Stimulated activated CD8-positive, alpha-beta memory T cell treated with anti-CD3 and anti-CD28 coated beads, Interleukin-4, amount 100 ng/mL, for 24 hours (primary cell): ENCODE results near the gene TNS1.
"Not testable (repeated sequence)": the region's sequence is repeated elsewhere in the genome, so short reads cannot be mapped to it uniquely, and the experiment has no call there.

Experiments used
- DNase-seq: peaks from one replicate; pipeline ENCODE4 v3.0.0-alpha.2; 2020; ENCODE audit warnings: low read depth

TNS1 gene

DNA sequence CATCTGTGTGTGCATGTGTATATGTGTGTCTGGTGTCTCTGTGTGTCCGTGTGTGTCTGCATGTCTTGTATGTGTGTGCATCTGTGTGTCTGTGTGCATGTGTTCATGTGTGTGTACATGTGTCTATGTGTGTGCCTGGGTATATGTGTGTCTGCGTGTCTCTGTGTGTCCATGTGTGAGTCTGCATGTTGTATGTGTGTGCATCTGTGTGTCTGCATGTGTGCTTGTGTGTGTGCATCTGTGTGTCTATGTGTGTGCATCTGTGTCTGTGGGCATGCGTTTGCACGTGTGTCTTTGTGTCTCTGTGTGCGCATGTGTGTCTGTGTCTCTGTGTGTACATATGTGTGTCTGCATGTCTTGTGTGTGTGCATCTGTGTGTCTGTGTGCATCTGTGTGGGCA is 207.7 kb downstream of the TNS1 start:
- DNase-seq = no peak

- no peak for DNase-seq
Measured at GRCh38 chr2:217794133-217794986, 208.4 kb downstream of the TNS1 start.

DNA sequence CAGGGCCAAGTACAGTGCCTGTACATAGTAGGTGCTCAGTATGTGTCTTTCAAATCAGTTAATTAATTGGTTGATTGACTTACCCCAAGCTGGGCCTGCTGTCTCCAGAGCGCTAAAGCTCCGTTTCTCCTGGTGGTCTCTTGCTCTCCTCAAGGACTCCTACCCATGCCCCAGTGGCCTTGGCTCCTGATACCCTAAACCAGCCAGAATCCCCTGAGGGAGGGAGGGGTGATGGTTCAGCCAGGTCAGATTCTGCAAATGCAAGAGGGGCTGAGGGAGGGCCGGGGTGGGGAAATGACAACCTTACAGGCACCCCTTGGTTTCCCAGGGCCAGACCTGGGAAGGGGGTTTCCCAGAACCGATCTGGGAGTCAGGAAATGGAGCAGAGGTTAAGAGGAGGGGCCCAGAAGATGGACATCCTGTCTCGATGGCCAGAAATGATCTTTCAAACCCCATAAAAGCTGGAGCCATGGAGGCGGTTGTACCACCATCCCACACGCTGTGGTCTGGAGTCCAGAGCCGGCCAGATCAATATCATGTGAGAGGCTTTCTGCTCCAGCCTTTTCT is 209.1 kb downstream of the TNS1 start:
- no peak for DNase-seq

DNA sequence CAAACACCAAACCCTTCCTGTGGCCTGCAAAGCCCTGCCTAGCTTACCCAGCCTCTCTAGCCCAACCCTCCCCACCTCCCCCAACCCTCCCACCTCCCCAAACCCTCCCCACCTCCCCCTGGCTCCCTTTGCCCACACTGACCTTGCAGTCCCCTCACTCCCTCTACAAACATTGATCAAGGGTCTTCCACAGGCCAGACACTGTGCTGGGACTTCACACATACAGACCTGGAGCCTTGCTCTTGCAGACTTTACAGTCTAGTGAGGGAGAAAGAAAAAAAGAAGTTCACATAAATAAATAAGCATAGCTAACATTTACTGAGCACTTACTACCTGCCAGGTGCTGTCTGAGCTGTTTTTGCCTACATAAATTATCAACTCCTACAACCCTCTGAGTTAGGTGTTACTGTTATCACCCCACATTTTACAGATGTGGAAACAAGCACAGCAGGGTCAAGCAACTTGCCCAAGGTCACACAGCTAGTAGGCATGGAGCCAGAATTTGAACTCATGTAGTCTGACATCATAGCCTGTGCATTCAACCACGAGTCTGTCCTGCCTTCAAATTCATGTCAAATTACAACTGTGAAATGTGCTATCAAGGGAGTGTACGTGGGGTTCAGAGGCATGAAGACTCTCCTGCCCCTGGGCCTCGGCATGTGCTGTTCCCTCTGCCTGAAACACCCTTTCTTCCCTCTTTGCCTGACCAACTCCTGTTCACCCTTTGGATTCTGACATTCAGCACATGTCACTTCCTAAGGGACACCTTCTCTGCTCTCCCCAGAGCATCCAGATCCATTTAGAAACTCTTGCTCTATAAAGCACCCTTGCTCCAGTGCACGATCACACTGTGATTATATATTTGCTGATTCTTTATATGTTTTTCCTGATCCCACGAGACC is 209.9 kb downstream of the TNS1 start:
- no peak for DNase-seq

DNA sequence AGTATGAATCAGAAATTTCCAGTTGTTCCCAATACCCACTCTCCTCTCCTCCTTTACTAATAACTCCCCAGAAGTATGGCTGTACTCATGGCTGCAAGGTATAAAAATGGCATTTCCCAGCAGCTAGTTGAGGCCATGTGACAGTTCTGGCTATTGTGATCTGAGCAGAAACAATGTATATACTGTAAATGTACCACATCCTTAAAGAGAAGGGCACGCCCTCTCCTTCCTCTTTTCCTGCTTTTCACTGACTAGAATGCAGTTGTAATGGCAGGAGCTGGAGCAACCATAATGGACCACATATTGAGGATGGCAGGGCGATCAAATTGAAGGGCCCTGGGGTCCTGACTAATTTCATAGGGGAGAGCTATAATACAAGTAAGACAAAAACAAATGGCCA is 211.2 kb downstream of the TNS1 start:
- DNase-seq = no peak

DNA sequence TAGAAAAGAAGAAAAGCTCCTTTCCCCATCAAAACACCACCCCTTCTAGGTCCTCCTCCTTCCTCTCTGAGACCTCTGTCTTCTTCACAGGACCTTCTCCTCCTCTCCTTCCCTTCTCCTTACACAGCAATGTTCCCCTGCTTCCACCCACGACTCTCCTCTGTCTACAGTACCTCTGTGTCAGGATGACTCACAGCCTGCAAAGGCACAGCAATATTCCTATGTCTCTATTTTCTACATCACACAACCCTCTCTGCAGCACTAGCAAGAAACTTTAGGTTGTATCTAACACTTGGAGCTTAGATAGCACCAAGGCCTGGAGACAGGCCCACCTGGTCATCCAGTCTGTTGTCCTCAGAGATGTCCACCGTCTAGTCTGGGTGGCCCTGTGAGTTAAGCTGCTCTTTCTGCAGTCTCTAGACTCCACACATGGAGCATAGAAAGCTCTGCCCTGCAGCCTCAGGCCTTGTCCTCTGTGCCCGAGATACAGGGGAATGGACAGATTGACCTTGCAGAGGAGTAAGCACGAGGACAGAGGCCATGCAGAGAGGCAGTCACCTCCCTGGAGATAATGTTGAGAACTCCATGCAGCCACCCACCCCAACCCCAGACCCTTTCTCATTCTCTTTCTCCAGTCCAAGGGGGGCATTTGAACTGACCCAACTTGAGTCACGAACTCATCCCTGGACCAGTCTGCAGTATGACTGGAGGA is 212.0 kb downstream of the TNS1 start:
- DNase-seq = no peak

- DNase-seq = no peak
Measured at GRCh38 chr2:217790195-217790594, 212.6 kb downstream of the TNS1 start.

DNA sequence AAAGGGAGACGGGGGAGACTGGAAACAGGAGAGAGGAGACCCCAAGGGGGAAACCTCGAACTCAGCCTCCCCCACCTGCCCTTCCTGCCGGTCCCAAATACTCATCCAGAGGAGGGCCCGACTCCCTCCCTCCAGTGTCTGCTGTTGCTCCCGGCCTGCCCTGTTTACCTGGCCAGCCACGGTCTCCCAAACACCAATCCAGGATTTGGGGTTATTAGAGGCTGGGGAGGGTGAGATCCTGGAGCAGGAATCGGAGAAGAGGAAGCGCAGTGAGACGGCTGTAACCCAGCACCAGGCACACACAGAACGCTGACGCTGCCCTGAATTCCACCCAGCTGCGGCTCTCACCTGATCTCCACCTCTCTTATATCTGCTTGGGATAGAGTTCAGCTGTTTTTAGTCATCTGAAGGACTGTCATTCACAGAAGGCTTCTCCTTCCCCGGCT is 213.0 kb downstream of the TNS1 start:
- no peak for DNase-seq

DNA sequence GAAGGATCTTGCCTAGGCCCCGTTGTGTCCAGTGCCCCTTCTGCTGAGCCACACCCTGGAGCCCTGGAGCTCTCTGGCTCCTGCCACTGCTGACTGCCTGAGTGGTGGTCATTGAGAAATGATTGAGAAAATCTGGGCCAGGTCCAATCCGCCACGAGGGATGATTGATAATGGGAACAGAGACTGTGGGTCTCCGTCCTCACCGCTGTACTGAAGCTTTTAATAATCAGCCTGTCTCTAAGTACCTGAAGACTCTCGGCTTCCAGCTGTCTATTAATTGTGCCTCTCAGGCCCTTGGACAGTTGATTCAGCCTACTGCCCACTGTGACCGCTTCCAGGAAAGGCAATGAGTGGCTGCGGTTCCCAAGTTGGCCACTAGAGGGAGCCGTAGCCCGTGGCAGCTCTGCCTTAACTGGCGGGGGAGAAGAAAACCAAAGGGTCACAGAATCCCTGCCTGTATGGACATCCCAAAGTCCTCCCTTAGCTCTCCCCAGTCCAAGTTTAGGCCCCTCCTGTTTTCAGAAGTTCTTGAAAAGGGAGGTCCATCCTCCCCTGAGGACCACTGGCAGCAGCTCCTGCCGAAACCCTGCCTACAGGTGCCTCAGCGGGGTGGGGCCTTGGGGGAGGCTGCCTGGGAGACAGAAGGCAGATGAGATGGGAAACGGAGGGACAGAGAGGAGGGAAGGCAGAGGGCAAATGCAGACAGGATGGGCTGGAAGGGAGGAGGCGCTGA is 213.6 kb downstream of the TNS1 start:
- peak; percentile 59 for DNase-seq

- no peak for DNase-seq
Measured at GRCh38 chr2:217788669-217789002, 214.2 kb downstream of the TNS1 start.

GRCh38 chr2:217787160-217787877 is 215.5 kb downstream of the TNS1 start:
- DNase-seq = no peak

DNA sequence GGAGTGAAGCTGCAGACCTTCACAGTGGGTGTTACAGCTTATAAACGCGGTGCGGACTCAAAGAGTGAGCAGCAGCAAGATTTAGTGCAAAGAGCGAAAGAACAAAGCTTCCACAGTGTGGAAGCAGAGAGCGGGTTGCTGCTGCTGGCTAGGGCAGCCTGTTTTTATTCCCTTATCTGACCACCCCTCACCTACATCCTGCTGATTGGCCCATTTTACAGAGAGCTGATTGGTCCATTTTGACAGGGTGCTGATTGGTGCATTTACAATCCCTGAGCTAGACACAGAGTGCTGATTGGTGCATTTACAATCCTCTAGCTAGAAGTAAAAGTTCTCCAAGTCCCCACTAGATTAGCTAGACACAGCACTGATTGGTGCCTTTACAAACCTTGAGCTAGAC is 216.2 kb downstream of the TNS1 start:
- DNase-seq = not testable (repeated sequence)

DNA sequence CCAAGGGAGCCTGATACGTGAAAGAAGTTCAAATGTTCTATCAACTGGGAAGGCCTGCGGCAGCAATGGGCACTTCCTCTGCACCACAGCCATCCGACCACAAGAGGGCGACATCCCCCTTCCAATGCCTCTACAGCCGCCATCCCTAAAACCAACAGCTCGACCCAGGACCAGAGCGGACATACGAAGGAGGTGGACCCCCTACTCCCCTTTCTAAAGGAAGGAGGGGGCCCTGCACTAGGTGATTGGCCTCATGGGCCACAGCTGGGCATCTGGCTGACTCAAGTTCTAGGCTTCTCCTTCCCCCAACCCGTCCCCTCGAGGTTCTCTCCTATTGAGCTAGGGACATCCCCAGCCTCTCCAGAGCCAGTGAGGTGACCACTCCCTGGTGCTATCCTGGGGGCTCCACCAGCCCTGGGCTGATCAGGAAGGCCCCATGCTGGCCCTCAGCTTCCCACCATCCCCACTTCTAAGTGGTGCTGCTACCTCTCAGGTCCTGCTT is 217.2 kb downstream of the TNS1 start:
- DNase-seq = peak; percentile 58

DNA sequence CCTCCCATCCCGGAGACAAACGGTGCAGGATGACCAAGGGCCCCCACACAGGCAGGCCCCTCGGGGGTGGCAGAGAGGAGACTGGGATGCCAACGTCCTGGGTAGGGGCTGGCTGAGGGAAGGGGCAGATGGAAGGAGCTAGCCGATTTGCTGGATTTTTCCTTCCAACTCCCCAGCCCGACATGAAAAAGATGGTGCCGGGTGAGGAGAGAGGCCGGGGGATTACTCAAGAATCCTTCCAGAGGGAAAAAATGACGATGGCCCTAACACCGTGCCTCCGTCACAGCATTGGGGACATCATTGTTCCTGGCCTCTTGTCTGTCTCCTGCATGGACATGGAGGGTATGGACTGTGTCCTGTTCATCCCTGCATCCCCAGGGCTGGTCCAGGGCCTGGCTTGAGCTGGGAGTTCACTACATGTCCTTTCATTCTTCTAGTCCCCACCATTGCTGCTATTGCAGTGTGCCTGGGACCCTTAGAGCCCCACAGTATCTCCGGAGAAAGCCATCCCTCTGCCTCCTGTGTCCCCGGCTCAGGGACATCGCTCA is 217.7 kb downstream of the TNS1 start:
- no peak for DNase-seq

DNA sequence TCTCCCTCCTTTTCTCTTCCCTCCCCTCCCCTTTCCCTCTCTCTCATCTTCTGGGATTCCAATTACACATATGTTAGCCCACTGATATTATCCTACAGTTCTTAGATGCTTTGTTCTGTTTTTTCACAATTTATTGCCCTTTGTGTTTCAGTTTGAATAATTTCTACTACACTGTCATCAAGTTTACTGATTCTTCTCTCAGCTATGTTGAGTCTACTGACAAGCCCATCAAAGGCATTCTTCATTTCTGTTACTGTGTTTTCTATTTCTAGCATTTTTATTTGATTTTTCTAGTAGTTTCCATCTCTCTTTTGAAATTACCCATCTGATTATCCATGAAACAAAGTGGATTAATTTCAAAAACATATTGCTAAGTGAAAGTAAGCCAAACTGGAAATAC is 219.6 kb downstream of the TNS1 start:
- DNase-seq = no peak

DNA sequence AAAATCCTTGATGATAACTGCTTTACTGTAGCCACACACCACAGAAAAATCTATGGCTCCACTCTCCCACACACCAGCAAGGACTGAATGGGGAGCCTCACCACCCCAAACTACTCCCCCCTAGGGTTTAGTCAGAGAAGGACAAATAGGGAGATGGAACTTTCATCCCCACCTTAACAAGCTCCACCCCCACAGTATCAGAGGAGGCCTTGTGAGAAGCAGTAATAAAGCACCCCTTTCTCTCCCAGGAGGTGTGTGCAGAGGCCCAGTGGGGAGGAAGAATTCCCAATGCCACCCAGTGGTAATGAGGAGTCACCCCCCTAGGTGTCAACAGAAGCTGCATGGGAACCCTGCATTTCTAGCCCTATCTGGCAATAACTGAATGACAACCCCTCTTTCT is 224.9 kb downstream of the TNS1 start:
- DNase-seq = no peak

GRCh38 chr2:217776631-217777030 is 226.2 kb downstream of the TNS1 start:
- no peak for DNase-seq

DNA sequence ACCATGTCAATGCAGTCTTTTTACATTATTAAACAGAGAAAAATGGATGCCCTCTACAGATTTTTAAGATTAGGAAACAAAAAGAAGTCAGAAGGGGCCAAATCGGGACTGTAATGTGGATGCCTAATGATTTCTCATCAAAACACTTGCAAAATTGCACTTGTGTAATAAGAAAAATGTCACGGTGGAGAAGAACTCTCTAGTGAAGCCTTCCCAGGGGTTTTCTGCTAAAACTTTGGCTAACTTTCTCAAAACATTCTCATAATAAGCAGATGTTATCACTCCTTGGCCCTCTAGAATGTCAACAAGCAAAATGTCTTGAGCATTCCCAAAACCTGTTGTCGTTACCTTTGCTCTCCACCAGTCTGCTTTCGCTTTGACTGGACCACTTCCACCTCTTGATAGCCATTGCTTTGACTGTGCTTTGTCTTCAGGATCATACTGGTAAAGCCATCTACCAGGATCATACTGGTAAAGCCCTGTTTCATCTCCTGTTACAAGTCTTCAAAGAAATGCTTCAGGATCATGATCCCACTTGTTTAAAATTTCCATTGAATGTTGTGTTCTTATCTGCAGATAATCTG is 226.8 kb downstream of the TNS1 start:
- DNase-seq = no peak

DNA sequence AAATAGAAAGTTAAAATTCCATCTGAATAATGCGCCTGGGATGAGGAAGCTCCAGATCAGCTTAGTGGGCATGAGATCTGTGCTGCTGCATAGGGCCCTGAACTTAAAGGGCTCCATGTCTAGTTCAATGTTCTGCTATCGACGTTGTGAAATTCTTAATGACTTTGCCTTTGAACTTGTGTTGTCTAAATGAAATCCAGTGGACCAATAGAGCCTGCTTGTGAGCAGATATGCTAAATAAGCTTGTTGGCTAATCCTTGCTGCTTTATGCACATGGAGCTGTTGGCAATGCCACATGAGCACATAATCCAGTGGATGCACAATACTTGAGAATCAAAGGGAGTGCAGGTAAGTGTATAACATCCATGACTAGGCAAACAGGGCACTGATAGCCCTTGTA is 228.6 kb downstream of the TNS1 start:
- DNase-seq = no peak

DNA sequence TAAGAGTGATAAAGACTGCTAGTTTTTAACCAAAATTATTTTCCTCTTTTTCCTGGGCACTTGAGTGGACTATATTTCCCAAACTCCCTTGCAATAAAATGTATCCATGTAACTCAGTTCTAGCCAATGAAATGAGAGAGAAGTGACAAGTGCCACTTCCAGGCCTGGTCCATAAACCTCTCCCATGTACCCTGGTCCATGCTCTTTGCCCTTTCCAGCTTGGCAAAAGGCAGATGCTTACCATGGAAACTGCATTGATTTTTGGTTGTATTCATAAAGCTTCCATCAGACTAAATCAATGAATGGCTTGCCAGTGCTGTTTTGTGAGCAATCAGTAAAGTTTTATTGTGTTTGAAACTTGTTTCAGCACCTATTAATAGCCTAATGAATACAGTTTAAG is 229.3 kb downstream of the TNS1 start:
- no peak for DNase-seq
